Skeletal muscle tissue (tissue), 4 donors: ENCODE measurements around the gene BCL2L11. TPM values are rescaled to one million over a fixed set of nuclear protein-coding genes. Genes with fewer than 3 reads are reported as not detected.

Source experiments
- H3K27ac ChIP-seq: one replicate; pipeline ENCODE4 v1.7.0; 2013; ENCODE audit warnings: mild to moderate bottlenecking, low read depth, low read length, inconsistent platforms
- H3K27me3 ChIP-seq, 3 donors: one replicate each; pipeline ENCODE4 v1.7.0; 2013; ENCODE audit warnings: low read length in 3 of 3; ENCODE audit not compliant: control insufficient read depth in 3 of 3, insufficient read depth in 3 of 3
- H3K36me3 ChIP-seq, 3 donors: one replicate each; pipeline ENCODE4 v1.7.0; 2013; ENCODE audit warnings: low read length in 3 of 3; ENCODE audit not compliant: control insufficient read depth in 3 of 3, insufficient read depth in 3 of 3
- H3K4me1 ChIP-seq, 3 donors: one replicate each; pipeline ENCODE4 v1.7.0; 2013; ENCODE audit warnings: low read length in 3 of 3, mild to moderate bottlenecking in 3 of 3; ENCODE audit not compliant: control insufficient read depth in 3 of 3, insufficient read depth in 3 of 3
- H3K4me3 ChIP-seq, 3 donors: one replicate each; pipeline ENCODE4 v1.7.0; 2013; ENCODE audit warnings: low read length in 3 of 3
- H3K9ac ChIP-seq, 3 donors: one replicate each; pipeline ENCODE4 v1.7.0; 2013; ENCODE audit warnings: low read length in 3 of 3, mild to moderate bottlenecking in 3 of 3, moderate library complexity in 2 of 3, low read depth in 1 of 3
- H3K9me3 ChIP-seq, 3 donors: one replicate each; pipeline ENCODE4 v1.7.0; 2013; ENCODE audit warnings: low read length in 3 of 3; ENCODE audit not compliant: control insufficient read depth in 3 of 3
- total RNA-seq: library from RNA; depleted of rRNA; stranded (reverse); fragments of >200 nt; gene quantifications from one replicate; pipeline ENCODE4 v1.2.3, GENCODE V29; 2014
- donor health status: Osteomylitis.

Gene BCL2L11
- total RNA-seq, 1 donor from 2014 or later = 6.3 TPM

DNA sequence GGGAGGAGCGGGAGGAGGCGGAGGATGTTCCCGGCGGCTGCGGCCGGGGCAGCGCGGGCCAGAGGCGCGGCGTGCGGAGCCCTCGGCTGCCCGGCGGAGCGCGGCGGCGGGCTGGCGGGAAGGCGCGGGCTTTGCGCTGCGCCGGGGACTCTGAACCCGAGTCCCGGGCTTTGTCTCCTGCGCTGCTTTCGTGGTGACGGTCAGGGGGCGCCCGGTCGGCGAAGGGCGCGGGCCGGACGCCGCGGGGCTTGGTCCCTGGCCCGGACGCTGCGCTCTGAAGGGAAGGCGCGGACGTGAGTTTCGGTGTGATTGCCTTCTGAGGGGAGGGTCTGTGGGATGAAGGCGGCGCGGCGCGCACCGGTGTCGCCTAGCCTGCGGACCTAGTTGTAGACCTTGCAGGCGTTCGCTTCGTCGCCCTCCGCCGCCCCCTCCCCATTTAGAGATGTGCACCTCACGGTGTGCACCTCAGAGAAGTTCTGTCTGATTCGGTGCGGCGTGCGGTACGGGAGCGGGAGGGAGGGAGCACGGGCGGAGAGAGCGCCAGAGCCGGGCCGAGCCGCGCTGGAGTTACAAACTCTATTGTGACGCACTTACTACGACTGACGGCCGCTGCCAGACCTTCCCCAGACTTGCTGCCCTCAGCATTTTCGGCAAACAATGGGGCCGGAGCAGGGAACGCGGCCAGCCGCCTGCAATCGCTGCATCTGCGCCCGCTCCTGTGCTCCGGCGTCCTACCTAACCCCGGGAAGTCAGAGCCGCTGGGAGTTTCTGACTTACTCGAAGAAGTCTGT, 2.1 kb downstream of the BCL2L11 start:
- Histone ChIP-seq H3K27ac (peak overlapping the region; percentile 85), H3K9ac (peak overlapping the region; percentile 83 to 96 (median 86)), H3K4me1 (peaks cover 17 to 30% (median 24%) of the 10 kb centered on the region in 3 donors), H3K9me3 (no peaks in the 10 kb centered on the region), H3K36me3 (peaks cover 5 to 27% (median 14%) of the 10 kb centered on the region in 3 donors), H3K27me3 (peaks cover 0 to 18% (median 0%) of the 10 kb centered on the region in 3 donors), H3K4me3 (peak overlapping the region; percentile 78 to 91 (median 80))

GRCh38 chr2:111123751-111124150, 3.0 kb downstream of the BCL2L11 start:
- Histone ChIP-seq H3K36me3 (peaks cover 5 to 27% (median 14%) of the 10 kb centered on the region in 3 donors), H3K4me1 (peaks cover 12 to 26% (median 17%) of the 10 kb centered on the region in 3 donors), H3K4me3 (peak overlapping the region in 1 of 3 donors; percentile 15), H3K27ac (no peak overlapping the region), H3K27me3 (peaks cover 0 to 10% (median 0%) of the 10 kb centered on the region in 3 donors), H3K9ac (no peak overlapping the region), H3K9me3 (no peaks in the 10 kb centered on the region)

GRCh38 chr2:111126581-111126980, 5.9 kb downstream of the BCL2L11 start:
- Histone ChIP-seq H3K27me3 (no peaks in the 10 kb centered on the region), H3K9me3 (no peaks in the 10 kb centered on the region), H3K9ac (no peak overlapping the region), H3K4me3 (no peak overlapping the region), H3K27ac (no peak overlapping the region), H3K36me3 (peaks cover 5 to 30% (median 14%) of the 10 kb centered on the region in 3 donors), H3K4me1 (peaks cover 9 to 15% (median 11%) of the 10 kb centered on the region in 3 donors)

DNA sequence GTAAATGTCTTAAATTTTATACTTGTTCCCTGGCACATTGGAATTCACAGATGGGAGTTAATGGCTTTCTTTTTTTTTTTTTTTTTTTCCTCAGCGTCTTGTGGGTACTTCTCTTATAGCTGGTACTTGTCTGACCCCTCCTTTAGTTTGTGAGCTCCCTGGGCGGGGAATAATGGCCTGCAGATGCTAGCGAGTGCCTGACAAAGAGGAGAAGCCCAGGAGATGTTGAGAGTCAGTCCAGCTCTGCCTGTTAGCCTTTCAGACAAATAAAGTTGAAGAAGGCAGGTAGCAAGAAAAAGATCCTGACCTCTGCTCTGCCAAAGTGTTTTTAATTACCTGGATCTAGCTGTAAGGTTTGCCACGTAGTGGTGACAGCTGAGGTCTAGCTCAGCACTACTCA, 6.6 kb downstream of the BCL2L11 start:
- no peak overlapping the region for H3K27ac ChIP-seq
- H3K4me3 ChIP-seq = no peak overlapping the region
- H3K4me1 ChIP-seq = peaks cover 3 to 9% (median 5%) of the 10 kb centered on the region in 3 donors
- no peak overlapping the region for H3K9ac ChIP-seq
- H3K27me3 ChIP-seq = no peaks in the 10 kb centered on the region
- no peaks in the 10 kb centered on the region for H3K9me3 ChIP-seq
- peaks cover 5 to 33% (median 14%) of the 10 kb centered on the region in 3 donors for H3K36me3 ChIP-seq

DNA sequence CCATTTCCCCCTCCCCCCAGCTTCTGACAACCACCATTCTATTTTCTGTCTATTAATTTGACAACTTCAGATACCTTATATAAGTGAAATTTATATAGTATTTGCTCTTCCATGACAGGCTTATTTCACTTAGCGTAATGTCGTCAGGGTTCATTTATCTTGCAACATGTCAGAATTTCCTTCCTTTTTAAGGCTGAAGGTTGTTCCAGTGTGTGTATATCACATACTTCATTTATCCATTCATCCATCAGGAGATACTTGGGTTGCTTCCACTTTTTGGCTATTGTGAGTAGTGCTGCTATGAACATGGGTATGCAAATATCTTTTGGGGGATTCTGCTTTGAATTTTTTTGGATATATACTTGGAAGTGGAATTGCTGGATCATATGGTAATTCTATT, 7.4 kb downstream of the BCL2L11 start:
- no peaks in the 10 kb centered on the region for H3K9me3 ChIP-seq
- H3K4me3 ChIP-seq = no peak overlapping the region
- H3K27me3 ChIP-seq = no peaks in the 10 kb centered on the region
- H3K27ac ChIP-seq = no peak overlapping the region
- peaks cover 5 to 33% (median 14%) of the 10 kb centered on the region in 3 donors for H3K36me3 ChIP-seq
- H3K9ac ChIP-seq = no peak overlapping the region
- peaks cover 3 to 10% (median 5%) of the 10 kb centered on the region in 3 donors for H3K4me1 ChIP-seq

GRCh38 chr2:111133603-111134002, 12.9 kb downstream of the BCL2L11 start:
- H3K9me3 ChIP-seq = no peaks in the 10 kb centered on the region
- peaks cover 16 to 26% (median 16%) of the 10 kb centered on the region in 3 donors for H3K4me1 ChIP-seq
- H3K4me3 ChIP-seq = no peak overlapping the region
- H3K9ac ChIP-seq = no peak overlapping the region
- H3K27ac ChIP-seq = no peak overlapping the region
- no peaks in the 10 kb centered on the region for H3K27me3 ChIP-seq
- peaks cover 0 to 10% (median 0%) of the 10 kb centered on the region in 3 donors for H3K36me3 ChIP-seq

DNA sequence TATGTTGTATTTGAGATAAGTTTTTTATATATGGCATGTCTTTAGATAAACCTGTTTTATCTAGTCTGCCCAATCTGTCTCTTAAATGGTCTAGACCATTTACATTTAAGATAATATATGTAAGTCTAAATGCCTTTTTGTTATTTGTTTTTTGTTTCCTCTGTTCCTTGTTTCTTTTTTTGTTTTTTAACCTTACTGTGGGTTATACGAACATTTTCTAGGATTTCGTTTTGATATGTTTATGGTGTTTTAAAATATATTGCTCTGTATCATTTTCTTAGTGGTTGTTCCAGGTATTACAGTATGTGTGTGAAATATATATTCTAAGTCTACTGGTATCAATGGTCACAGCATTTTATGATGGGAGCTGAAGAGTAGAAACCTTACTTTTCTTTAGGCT, 13.3 kb downstream of the BCL2L11 start:
- H3K4me1 ChIP-seq = peaks cover 20 to 29% (median 20%) of the 10 kb centered on the region in 3 donors
- no peak overlapping the region for H3K4me3 ChIP-seq
- no peaks in the 10 kb centered on the region for H3K27me3 ChIP-seq
- no peak overlapping the region for H3K27ac ChIP-seq
- H3K9ac ChIP-seq = no peak overlapping the region
- no peaks in the 10 kb centered on the region for H3K9me3 ChIP-seq
- peaks cover 0 to 10% (median 0%) of the 10 kb centered on the region in 3 donors for H3K36me3 ChIP-seq

GRCh38 chr2:111135237-111135909, 14.7 kb downstream of the BCL2L11 start:
- H3K4me1 ChIP-seq = peaks cover 32 to 40% (median 33%) of the 10 kb centered on the region in 3 donors
- no peaks in the 10 kb centered on the region for H3K9me3 ChIP-seq
- H3K4me3 ChIP-seq = no peak overlapping the region
- H3K9ac ChIP-seq = peak overlapping the region in 1 of 3 donors; percentile 47
- H3K27ac ChIP-seq = peak overlapping the region; percentile 51
- H3K27me3 ChIP-seq = no peaks in the 10 kb centered on the region
- peaks cover 0 to 8% (median 0%) of the 10 kb centered on the region in 3 donors for H3K36me3 ChIP-seq

DNA sequence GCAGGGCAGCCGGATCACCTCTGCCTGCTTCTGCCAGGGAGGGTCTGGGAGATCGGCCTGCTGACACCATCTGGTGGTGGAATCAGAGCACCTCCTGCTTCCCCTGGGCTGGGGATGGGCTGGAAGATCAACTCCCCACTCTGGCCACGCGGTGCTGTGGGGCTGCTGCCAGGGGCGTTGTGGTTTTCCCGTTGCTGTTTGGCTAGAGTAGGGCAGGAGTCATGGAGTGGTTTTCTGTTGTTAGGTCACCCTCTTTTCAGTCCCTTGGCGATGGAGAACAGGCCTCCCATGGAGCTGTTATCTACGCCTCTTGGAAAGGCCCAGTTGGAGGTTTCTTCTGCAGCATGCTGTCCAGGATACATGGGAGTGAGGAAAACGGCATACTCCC, 15.2 kb downstream of the BCL2L11 start:
- H3K4me1 ChIP-seq = peaks cover 36 to 40% (median 36%) of the 10 kb centered on the region in 3 donors

DNA sequence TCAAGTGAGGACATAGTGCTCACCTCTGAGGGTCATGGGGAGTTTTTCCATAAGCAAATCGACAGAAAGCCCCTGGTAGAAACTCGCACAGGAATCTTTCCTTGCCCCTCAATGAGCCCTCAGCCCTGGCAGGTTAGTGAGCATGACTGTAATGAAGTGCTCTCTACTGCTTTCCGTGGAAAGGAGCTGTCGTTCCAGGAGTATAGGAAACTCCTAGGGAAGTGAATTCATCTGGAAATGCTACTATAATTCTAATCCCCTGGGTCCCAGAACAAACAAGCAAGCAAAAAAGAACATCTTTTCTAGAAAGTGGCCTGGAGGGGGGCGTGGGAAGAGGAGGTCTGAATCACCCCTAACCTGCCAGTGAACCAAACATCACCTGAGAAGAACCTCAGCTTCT, 18.1 kb downstream of the BCL2L11 start:
- no peak overlapping the region for H3K4me3 ChIP-seq
- peak overlapping the region; percentile 77 for H3K27ac ChIP-seq
- H3K27me3 ChIP-seq = no peaks in the 10 kb centered on the region
- H3K9ac ChIP-seq = no peak overlapping the region
- H3K4me1 ChIP-seq = peaks cover 40 to 41% (median 40%) of the 10 kb centered on the region in 3 donors
- peaks cover 0 to 4% (median 3%) of the 10 kb centered on the region in 3 donors for H3K36me3 ChIP-seq
- no peaks in the 10 kb centered on the region for H3K9me3 ChIP-seq

More for the DNA sequence above, 15.2 kb downstream of the BCL2L11 start:
- Histone ChIP-seq H3K4me3 (peak overlapping the region in 1 of 3 donors; percentile 8), H3K27ac (peak overlapping the region; percentile 51), H3K9ac (peak overlapping the region in 1 of 3 donors; percentile 52), H3K9me3 (no peaks in the 10 kb centered on the region), H3K27me3 (no peaks in the 10 kb centered on the region), H3K36me3 (peaks cover 0 to 8% (median 0%) of the 10 kb centered on the region in 3 donors)
